ENCODE results near the gene TRIM38.
"Not testable (repeated sequence)": the region's sequence is repeated elsewhere in the genome, so short reads cannot be mapped to it uniquely, and the experiment has no call there.

TRIM38 gene

DNA sequence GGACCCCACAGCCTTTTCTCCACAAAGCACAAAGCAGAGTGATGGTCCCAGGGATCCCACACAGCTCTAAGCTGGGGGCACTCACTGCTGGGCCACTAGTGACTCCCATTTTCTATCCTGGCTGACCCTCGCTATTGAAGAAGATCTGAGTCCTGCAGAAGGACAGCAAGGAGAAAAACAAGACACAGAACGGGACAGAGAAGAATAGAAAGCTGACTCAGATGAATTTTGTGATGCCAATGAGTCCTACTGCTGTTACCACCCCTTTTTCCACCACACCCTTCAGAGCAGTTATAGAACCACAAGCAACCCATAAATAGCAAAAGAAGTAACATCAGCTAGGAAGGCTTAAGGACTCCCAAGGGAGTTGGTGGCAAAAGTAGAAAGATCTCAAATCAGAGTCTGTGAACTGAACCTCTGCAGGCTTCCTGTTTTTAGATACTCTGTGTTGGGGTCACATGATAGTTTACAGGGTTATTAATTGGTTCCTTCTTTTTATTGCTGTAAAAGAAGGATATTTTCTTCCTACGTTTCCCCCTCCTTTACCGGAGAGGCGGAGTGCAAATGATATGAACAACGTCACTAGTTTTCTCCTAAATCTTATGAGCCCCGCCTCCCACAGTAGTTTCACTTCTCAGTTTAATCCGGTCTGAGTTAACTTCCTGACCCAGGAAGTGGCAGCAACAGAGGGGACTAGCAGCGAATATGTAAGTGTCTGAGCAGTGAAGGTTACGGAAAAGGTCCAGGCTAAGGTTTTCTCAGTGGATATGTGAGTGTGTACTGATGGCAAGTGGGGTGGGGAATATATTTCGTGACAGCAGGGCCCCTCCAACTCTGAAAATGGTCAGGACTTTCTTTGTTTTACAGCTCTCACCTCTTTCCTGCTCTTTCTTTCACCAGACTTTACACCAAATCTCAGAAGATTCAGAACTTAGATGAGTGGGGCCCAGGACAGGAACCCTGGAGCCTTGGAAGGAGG lies at the start of gene TRIM38:
Gene TRIM38 (plus strand): TSS at position 654 of the 979 bp plus-strand sequence. CDS start 3,721 bp downstream, outside the sequence.
- DNase-seq, result peak; percentile 53 to 61

DNA sequence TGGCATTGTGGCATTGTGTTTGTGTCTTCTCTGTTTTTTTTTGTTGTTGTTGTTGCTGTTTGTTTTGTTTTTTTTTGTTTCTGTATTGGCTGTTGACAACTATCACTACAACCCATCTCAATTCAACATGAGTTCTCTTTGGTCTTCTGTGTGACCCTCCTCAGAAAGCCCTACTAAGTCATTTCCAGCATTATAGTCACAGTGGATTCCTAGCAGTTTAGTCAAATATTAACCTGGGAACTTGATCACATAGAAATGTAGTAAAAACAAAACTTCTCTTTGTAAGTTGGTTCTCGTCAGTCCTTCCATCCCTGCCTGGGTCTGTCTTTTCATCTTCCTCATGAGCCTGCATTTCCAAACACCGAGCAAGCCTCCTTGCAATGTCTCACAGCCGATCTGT lies 48.9 kb upstream of the TRIM38 start:
- no peak for DNase-seq

DNA sequence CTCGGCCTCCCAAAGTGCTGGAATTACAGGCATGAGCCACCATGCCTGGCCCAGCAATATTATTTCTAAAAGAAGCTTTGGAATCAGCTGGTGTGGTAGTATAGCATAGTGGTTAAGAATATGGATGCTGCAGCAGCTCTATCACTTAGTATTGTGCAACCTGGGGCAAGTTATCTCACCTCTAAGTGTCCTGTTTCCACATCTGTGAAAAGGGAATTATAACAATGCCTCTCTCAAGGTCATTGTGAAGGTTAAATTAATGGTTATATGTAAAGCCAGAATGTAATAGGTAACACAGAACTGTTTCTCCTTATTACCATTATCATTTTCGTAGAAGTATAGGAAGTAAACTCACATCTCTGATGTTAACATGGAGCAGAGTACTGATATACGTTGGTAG lies 46.3 kb upstream of the TRIM38 start:
- DNase-seq, result no peak

DNA sequence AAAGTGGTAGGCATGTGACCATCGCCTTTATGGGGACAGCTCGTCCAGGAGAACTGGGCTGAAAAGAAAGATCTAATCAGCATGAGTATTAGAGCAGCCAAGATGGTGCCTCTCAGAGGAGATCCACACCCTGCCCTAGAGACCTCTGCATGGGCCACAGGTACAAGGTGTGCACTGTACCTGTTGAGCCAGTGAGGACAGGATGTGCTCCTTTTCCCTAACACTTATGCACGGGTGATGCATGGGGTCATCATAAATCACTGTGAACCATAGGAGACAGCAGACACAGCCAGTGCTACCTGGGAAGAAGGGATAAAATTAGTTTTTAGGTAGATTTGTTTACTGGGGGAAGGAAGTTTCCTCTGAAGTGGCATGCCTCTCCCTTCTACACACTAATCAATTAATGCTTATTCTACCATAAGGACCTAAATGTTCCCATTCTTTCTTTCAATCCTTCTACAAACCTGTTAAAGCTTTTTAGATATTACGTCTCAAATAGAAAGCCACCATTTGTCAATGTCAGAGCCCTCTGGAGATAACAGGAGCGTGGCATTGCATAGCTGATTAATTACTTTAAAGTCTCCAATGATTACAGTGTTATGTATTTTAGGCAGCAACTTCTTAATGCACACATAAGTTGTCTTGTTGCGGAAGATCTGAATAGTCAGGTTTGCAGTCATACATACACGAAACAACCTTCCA lies 45.7 kb upstream of the TRIM38 start:
- no peak for DNase-seq

GRCh38 chr6:25918083-25918683 lies 44.4 kb upstream of the TRIM38 start:
- DNase-seq, result no peak

- DNase-seq, result no peak
These were observed 42.9 kb upstream of the TRIM38 start for GRCh38 chr6:25919657-25920056.

- no peak for DNase-seq
These were observed 40.9 kb upstream of the TRIM38 start for GRCh38 chr6:25921525-25922203.

GRCh38 chr6:25922301-25922700 lies 40.3 kb upstream of the TRIM38 start:
- no peak for DNase-seq

DNA sequence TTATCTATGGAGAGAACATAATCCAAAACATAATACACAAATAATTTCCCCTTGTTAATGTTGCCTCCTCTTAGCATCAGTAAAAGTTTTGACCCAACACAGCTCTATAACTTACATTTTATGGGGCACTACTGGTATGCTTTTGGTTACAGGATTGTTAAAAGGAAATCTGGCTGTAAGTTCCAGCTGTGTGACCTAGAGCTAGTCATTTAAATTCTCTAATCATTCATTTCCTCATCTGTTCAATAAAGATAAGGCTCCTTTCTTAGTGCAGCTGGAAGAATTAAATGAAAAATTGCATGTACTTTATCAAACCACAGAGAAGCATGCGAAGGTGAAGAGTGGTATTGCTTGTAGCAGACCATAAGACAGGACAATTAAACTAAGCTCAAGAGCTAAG lies 36.7 kb upstream of the TRIM38 start:
- no peak for DNase-seq

- DNase-seq, result no peak
These were observed 35.4 kb upstream of the TRIM38 start for GRCh38 chr6:25927178-25927577.

- no peak for DNase-seq
These were observed 34.8 kb upstream of the TRIM38 start for GRCh38 chr6:25927756-25928216.

DNA sequence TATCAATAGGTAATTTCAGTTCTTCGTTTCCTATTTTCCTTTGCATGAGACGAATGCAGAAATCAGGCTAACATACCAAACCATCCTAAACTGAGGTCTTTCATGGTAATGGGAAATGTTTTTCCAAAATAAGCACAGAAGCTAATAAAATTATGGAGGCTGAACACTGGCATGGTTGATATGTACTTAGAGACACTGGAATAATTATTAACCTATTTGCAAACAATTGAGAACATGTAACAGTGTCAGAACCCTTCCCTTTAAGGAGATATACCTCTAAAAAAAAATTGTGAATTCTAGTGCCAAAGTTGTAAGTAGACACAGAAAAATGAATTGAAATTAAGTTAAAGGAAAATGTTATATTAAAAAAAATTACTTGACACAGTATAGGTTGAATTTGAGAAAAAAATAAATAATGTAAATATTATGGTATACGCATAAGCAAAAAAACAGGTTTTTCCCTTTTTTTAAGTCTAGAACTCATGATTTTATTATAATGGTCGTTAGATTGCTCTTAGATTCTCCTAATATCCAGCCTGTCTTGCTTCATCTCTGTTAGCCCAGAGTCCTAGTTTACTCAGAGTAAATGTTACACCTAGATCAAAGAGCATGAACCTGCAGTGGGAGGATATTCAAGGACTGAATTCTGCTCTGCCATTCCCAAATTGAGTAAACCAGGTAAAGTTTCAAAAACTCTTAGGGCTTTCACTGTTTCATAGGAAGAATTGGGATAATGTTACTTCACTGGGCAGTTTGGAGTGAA lies 33.9 kb upstream of the TRIM38 start:
- no peak for DNase-seq

GRCh38 chr6:25929785-25930184 lies 32.8 kb upstream of the TRIM38 start:
- not testable (repeated sequence) for DNase-seq

DNA sequence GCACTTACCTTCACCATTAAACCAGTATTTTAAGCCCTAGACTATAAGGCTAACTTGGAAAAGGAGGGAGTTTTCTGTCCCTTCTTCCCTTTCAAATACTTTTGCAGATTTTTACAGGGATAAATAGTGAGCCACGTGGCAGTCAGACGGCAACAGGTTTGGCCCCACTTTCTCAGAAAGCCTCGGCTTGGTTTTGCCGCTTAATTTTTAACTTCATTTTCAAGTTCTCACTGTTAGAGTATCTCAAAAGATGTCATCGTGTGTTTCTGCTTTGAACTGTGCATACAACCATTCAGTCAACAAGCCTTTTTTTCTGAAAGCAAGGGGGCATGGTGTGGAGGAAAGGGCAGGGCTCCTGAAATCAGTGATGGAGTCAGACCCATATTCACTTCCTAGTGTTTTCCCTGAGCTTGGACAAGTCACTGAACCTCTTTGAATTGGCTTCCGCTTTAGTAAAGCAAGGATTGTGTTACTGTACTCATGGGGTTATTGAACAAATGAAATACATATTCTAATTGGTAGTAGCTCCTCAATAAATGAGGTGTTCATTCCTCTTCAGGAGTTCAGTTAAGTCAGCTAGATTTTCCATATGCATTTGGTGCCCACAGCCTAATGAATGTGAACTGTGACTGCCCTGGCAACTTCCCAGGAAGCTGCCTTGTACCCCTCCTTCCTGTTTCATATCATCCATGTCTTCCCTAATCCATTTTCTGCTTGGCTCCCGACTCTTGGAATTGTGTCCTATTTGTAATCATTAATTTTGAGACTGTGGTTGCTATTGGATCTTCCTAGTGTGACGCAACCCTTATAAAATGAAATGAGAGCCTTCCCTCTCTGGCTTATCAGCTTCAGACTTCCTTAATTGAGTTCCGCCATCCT lies 31.8 kb upstream of the TRIM38 start, which contains the start of gene SLC17A2:
Gene SLC17A2 (minus strand): TSS at position 160 of the 879 bp plus-strand sequence. CDS start 4,895 bp downstream, outside the sequence.
- no peak for DNase-seq

DNA sequence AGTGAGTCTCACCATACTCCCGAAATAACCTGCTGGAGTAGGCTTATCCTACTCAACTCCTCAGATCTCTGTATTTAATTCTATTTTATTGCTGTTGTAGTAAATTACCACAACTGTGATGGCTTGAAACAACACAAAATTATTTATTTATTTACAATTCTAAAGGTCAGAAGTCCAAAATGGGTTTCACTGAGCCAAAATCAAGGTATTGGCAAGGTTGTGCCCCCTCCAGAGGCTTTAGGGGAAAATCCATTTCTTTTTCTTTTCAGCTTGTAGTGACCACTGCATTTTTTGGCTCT lies 31.2 kb upstream of the TRIM38 start:
- no peak for DNase-seq

DNA sequence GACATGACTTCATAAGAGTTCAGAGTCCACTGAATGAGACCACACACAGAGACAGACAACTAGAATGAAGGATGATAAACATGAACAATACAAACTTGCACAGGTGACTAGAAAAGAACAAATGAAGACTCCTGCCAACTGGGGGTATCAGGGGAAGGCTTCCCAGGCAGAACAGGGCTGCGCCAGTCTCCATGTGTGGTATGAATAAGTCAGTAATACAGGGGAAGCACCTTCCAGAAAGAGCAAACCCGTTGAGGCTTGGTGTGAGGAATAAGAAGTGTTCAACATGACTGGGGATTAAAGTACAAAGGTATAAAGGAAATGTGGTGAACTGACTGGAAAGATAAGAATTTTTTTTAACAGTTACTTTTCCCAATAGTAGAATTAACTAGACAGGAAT lies 28.4 kb upstream of the TRIM38 start:
- no peak for DNase-seq

DNA sequence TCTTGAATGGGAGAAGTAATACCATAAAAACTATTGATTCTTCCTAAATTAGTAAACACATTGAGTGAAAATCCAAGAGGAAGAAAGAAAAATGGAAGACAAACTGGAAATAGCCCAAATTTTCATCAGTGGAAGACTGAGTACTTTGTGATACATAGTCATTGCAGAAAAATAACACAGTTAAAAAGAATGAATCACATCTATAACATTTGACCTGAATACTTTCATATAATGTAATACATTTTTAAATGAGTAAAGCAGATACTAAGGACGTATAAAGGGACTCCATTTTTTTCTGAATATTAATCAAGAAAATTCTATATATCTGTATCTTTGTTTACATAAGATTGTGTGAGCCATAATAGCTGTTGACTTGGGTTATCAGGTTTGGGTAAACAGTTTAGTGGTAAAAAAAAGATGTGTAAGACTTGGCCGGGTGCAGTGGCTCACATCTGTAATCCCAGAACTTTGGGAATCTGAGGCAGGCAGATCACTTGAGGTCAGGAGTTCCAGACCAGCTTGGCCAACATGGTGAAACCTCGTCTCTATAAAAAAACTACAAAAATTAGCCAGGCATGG lies 27.8 kb upstream of the TRIM38 start:
- no peak for DNase-seq

- no peak for DNase-seq
These were observed 26.6 kb upstream of the TRIM38 start for GRCh38 chr6:25935953-25936352.

DNA sequence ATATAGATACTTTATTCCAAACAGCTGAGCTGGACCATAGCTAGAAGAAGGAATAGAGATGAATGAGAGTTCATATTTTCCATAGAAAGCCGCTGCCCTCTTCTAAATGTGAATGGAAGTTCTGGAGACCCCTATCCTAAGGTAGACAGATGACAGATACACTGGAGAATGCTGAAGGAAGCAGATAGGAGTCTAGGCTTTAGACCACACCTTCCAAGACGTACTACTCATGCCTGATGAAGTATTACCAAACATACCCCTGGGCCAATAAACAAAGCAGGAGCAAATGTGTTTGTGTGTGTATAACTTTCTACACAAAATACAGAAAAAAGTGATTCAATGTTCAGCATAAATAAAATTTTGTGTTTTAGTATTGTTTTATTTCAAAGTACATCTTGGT lies 23.0 kb upstream of the TRIM38 start:
- no peak for DNase-seq

DNA sequence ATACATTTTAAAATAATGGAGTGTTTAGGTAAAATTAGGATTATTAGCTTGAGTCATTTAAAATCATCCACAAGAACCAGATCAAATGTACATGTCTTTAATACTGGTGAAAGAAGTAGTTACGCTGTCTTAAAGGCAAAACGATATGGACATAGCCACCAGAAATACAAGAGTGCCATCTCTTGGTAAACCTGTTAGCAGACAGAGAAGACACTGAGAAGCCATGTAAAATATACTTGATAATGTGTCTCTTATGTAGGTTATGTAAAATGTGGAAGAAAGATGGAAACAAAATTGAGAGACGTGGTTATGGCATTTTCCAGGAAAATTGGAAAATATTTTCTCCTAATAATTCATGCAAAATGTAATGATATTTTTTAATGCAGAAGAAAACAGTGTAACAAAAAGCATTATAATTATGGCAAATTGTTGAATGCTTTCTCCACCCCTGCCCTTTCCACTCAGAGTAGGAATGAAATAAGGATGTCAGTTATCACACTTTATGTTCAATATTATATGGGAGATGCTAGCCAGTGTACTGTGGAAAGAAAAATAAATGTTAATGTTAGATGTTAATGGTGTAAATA lies 19.9 kb upstream of the TRIM38 start:
- no peak for DNase-seq

Measured in stimulated activated CD4-positive, alpha-beta T cell treated with anti-CD3 and anti-CD28 coated beads, Interleukin-2, amount 100 ng/mL, for 48 hours (primary cell).